Hepatocyte (in vitro differentiated cells): ENCODE data around the gene LRCH1. TPM values are rescaled to one million over a fixed set of nuclear protein-coding genes. Genes with fewer than 3 reads are reported as not detected.

Source experiments
- DNase-seq: peaks from one replicate; pipeline ENCODE4 v3.0.0-alpha.2; 2016; ENCODE audit warnings: low spot score
- H2AFZ ChIP-seq: fragments of 200-600 bp; sonication (generic); 2 replicates; pipeline ENCODE4 v1.6.0; 2016; ENCODE audit warnings: antibody characterized with exemption, mild to moderate bottlenecking
- H3K27ac ChIP-seq: fragments of 200-600 bp; sonication (generic); 2 replicates; pipeline ENCODE4 v1.5.1; 2016; ENCODE audit warnings: mild to moderate bottlenecking
- H3K27me3 ChIP-seq: fragments of 200-600 bp; sonication (generic); 2 replicates; pipeline ENCODE4 v1.6.1; 2016
- H3K36me3 ChIP-seq: fragments of 200-600 bp; sonication (generic); replicated peaks from 2 replicates; pipeline ENCODE4 v1.5.1; 2016; ENCODE audit warnings: low read depth; ENCODE audit not compliant: insufficient read depth
- H3K4me1 ChIP-seq: fragments of 200-600 bp; sonication (generic); 2 replicates; pipeline ENCODE4 v1.5.1; 2016; ENCODE audit warnings: mild to moderate bottlenecking, moderate library complexity; ENCODE audit not compliant: insufficient read depth
- H3K4me2 ChIP-seq: fragments of 200-600 bp; sonication (generic); 2 replicates; pipeline ENCODE4 v1.6.0; 2016
- H3K4me3 ChIP-seq: fragments of 200-600 bp; sonication (generic); 2 replicates; pipeline ENCODE4 v1.5.1; 2016; ENCODE audit warnings: mild to moderate bottlenecking
- H3K79me2 ChIP-seq: fragments of 200-600 bp; sonication (generic); 2 replicates; pipeline ENCODE4 v1.6.0; 2017; ENCODE audit warnings: mild to moderate bottlenecking
- H3K9me2 ChIP-seq: fragments of 200-600 bp; sonication (generic); replicated peaks from 2 replicates; pipeline ENCODE4 v1.6.0; 2017; ENCODE audit warnings: mild to moderate bottlenecking; ENCODE audit not compliant: insufficient read depth
- H3K9me3 ChIP-seq: fragments of 200-600 bp; sonication (generic); 2 replicates; pipeline ENCODE4 v1.5.1; 2016; ENCODE audit warnings: low read depth, mild to moderate bottlenecking
- H4K20me1 ChIP-seq: fragments of 200-600 bp; sonication (generic); 2 replicates; pipeline ENCODE4 v1.6.0; 2016; ENCODE audit warnings: mild to moderate bottlenecking; ENCODE audit not compliant: insufficient read depth, poor library complexity, severe bottlenecking
- EZH2 ChIP-seq: fragments of 200-600 bp; sonication (generic); IDR thresholded peaks from 2 replicates; pipeline ENCODE4 v1.6.1; 2016; ENCODE audit warnings: antibody characterized with exemption, mild to moderate bottlenecking, borderline replicate concordance
- EZH2phosphoT487 ChIP-seq: fragments of 200-600 bp; sonication (generic); IDR thresholded peaks from one replicate; pipeline ENCODE4 v1.6.1; 2018; ENCODE audit warnings: antibody characterized with exemption, mild to moderate bottlenecking, low read depth, moderate library complexity; ENCODE audit not compliant: unreplicated experiment, severe bottlenecking
- WGBS: methylation state at CpG from one replicate; pipeline ENCODE4 v1.1.6; 2016; ENCODE audit warnings: low lambda C conversion rate; ENCODE audit errors: missing lambda C conversion rate; 5-methylcytosine and 5-hydroxymethylcytosine counted together
- polyA plus RNA-seq: library from polyadenylated mRNA; unstranded; fragments of >200 nt; fragmentation: Nextera tagmentation; extraction: Ambion mirVana; gene quantifications from 2 replicates; pipeline ENCODE4 v1.2.1, GENCODE V29; 2016
- total RNA-seq: library from RNA; depleted of rRNA; stranded (reverse); fragments of >200 nt; gene quantifications from 2 replicates; pipeline ENCODE4 v1.2.3, GENCODE V29; 2014
- TF ChIP-seq, protein P1 (sequence below): fragments of 200-600 bp; sonication (generic); IDR thresholded peaks from 2 replicates; pipeline ENCODE4 v1.5.1; 2016; ENCODE audit warnings: antibody characterized with exemption, mild to moderate bottlenecking; ENCODE audit not compliant: poor library complexity

LRCH1 gene
- total and polyA plus RNA-seq, 2 experiments from 2014 or later, result 5.7 to 14.1 TPM

- H3K27me3 ChIP-seq, result no peaks in the 10 kb centered on the region
- no peaks in the 10 kb centered on the region for H3K36me3 ChIP-seq
- DNase-seq, result no peak
- H4K20me1 ChIP-seq, result no peaks in the 10 kb centered on the region
- H2AFZ ChIP-seq, result no peak overlapping the region
- 27% methylated on average over 1 of the region's 1 CpG for WGBS
- peak overlapping the region; percentile 18 for H3K4me2 ChIP-seq
- TF ChIP-seq EZH2 (no peak), EZH2phosphoT487 (no peak)
- TF ChIP-seq, protein P1, sequence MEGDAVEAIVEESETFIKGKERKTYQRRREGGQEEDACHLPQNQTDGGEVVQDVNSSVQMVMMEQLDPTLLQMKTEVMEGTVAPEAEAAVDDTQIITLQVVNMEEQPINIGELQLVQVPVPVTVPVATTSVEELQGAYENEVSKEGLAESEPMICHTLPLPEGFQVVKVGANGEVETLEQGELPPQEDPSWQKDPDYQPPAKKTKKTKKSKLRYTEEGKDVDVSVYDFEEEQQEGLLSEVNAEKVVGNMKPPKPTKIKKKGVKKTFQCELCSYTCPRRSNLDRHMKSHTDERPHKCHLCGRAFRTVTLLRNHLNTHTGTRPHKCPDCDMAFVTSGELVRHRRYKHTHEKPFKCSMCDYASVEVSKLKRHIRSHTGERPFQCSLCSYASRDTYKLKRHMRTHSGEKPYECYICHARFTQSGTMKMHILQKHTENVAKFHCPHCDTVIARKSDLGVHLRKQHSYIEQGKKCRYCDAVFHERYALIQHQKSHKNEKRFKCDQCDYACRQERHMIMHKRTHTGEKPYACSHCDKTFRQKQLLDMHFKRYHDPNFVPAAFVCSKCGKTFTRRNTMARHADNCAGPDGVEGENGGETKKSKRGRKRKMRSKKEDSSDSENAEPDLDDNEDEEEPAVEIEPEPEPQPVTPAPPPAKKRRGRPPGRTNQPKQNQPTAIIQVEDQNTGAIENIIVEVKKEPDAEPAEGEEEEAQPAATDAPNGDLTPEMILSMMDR, result no peak
- no peaks in the 10 kb centered on the region for H3K9me3 ChIP-seq
- no peaks in the 10 kb centered on the region for H3K9me2 ChIP-seq
- H3K4me1 ChIP-seq, result peaks cover 25% of the 10 kb centered on the region
- no peak overlapping the region for H3K27ac ChIP-seq
- no peak overlapping the region for H3K4me3 ChIP-seq
- peaks cover 91% of the 10 kb centered on the region for H3K79me2 ChIP-seq
These were observed 77.6 kb downstream of the LRCH1 start for GRCh38 chr13:46630431-46631178.

- Histone ChIP-seq H3K79me2 (peaks cover 91% of the 10 kb centered on the region), H3K27me3 (no peaks in the 10 kb centered on the region), H3K27ac (no peak overlapping the region), H3K9me3 (no peaks in the 10 kb centered on the region), H3K4me3 (no peak overlapping the region), H3K9me2 (no peaks in the 10 kb centered on the region), H4K20me1 (no peaks in the 10 kb centered on the region), H3K4me2 (peak overlapping the region; percentile 18), H3K4me1 (peaks cover 25% of the 10 kb centered on the region), H3K36me3 (no peaks in the 10 kb centered on the region), H2AFZ (no peak overlapping the region)
- WGBS, result 77% methylated on average over 2 of the region's 2 CpGs
- TF ChIP-seq, protein P1, result no peak
- TF ChIP-seq EZH2 (no peak), EZH2phosphoT487 (no peak)
- no peak for DNase-seq
These were observed 78.2 kb downstream of the LRCH1 start for GRCh38 chr13:46631179-46631542.

DNA sequence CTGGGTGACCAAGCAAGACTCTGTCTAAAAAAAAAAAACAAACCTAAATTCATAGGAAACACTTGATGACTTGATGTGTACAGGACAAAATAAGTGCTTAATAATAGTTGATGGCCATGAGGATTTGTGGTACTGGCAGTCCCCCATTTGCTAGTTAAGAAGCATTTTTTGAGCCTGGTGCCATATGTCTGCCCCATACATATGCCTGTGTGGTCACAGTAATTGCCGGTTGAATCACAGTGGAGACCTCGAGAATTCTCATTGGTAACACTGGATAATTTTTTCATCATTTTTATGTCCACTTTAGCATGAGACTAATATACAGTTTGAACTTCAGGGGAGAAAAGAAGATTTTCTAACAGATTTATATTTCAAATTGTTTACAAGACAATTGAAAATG is 79.2 kb downstream of the LRCH1 start:
- H3K4me3 ChIP-seq, result no peak overlapping the region
- H3K27ac ChIP-seq, result no peak overlapping the region
- no peaks in the 10 kb centered on the region for H4K20me1 ChIP-seq
- 83% methylated on average over 2 of the region's 2 CpGs for WGBS
- H3K9me3 ChIP-seq, result no peaks in the 10 kb centered on the region
- TF ChIP-seq EZH2 (no peak), EZH2phosphoT487 (no peak)
- TF ChIP-seq, protein P1, result no peak
- no peak for DNase-seq
- H3K9me2 ChIP-seq, result no peaks in the 10 kb centered on the region
- H3K36me3 ChIP-seq, result no peaks in the 10 kb centered on the region
- H3K4me2 ChIP-seq, result no peak overlapping the region
- H3K4me1 ChIP-seq, result peaks cover 25% of the 10 kb centered on the region
- no peak overlapping the region for H2AFZ ChIP-seq
- peaks cover 94% of the 10 kb centered on the region for H3K79me2 ChIP-seq
- H3K27me3 ChIP-seq, result no peaks in the 10 kb centered on the region
